GM12801 (cell line): ENCODE data around the gene FBLN1.

ENCODE experiments used
- CTCF ChIP-seq: IDR thresholded peaks from one replicate; pipeline ENCODE4 v1.5.1; 2011; ENCODE audit warnings: control low read depth; ENCODE audit not compliant: insufficient read length; ENCODE audit errors: extremely low read depth

FBLN1 gene

GRCh38 chr22:45579806-45580725 is 77.4 kb downstream of the FBLN1 start:
- TF ChIP-seq CTCF: no peak

GRCh38 chr22:45580726-45581381 is 78.2 kb downstream of the FBLN1 start:
- no peak for TF ChIP-seq CTCF

- no peak for TF ChIP-seq CTCF
Observed at GRCh38 chr22:45581549-45582080, 78.9 kb downstream of the FBLN1 start.

- TF ChIP-seq CTCF: no peak
Observed at GRCh38 chr22:45582236-45582954, 79.7 kb downstream of the FBLN1 start.

- TF ChIP-seq CTCF: no peak
Observed at GRCh38 chr22:45582955-45583320, 80.3 kb downstream of the FBLN1 start.

GRCh38 chr22:45583504-45583903 is 80.8 kb downstream of the FBLN1 start:
- no peak for TF ChIP-seq CTCF

GRCh38 chr22:45584121-45584570 is 81.5 kb downstream of the FBLN1 start:
- TF ChIP-seq CTCF: no peak
